RWPE2 (cell line): ENCODE results near the gene TRIM31.

ENCODE experiments used
- ATAC-seq: fragments of 200-7000 bp; cut with Tn5 transposase; 3 replicates; pipeline ENCODE4 v1.9.1; 2021; ENCODE audit warnings: low read depth
- DNase-seq: peaks from one replicate; pipeline ENCODE4 v3.0.0-alpha.2; 2020; ENCODE audit warnings: low spot score
- H3K27ac ChIP-seq: fragments of 450-650 bp; 2 replicates; pipeline ENCODE4 v1.5.1; 2017; ENCODE audit warnings: mild to moderate bottlenecking; ENCODE audit not compliant: poor library complexity, severe bottlenecking
- H3K27me3 ChIP-seq: fragments of 250-450 bp; sonication (Bioruptor Pico); 2 replicates; pipeline ENCODE4 v1.5.1; 2021; ENCODE audit warnings: mild to moderate bottlenecking, moderate library complexity; ENCODE audit not compliant: insufficient read depth, poor library complexity, severe bottlenecking
- H3K36me3 ChIP-seq: fragments of 250-450 bp; sonication (Bioruptor Pico); 2 replicates; pipeline ENCODE4 v1.5.1; 2020; ENCODE audit warnings: low read depth, mild to moderate bottlenecking, moderate library complexity
- H3K4me1 ChIP-seq: fragments of 250-450 bp; sonication (Bioruptor Pico); 2 replicates; pipeline ENCODE4 v1.5.1; 2021; ENCODE audit warnings: mild to moderate bottlenecking, moderate library complexity; ENCODE audit not compliant: insufficient read depth, poor library complexity, severe bottlenecking
- H3K4me3 ChIP-seq: fragments of 250-450 bp; sonication (Bioruptor Pico); 2 replicates; pipeline ENCODE4 v1.5.1; 2021; ENCODE audit warnings: mild to moderate bottlenecking, moderate library complexity; ENCODE audit not compliant: severe bottlenecking
- H3K9me3 ChIP-seq: fragments of 250-450 bp; sonication (Bioruptor Pico); 2 replicates; pipeline ENCODE4 v1.5.1; 2021; ENCODE audit warnings: mild to moderate bottlenecking, moderate library complexity; ENCODE audit not compliant: severe bottlenecking
- TF ChIP-seq, protein P1 (sequence below): fragments of 450-650 bp; IDR thresholded peaks from one replicate; pipeline ENCODE4 v1.5.1; 2017; ENCODE audit warnings: mild to moderate bottlenecking, moderate library complexity; ENCODE audit not compliant: poor library complexity, severe bottlenecking

The TRIM31 gene

GRCh38 chr6:30113003-30113759 is at the start of gene TRIM31:
Gene TRIM31 (minus strand): TSS chr6:30113090. CDS start chr6:30112805, 285 bp downstream.
- Histone ChIP-seq H3K36me3 (no peaks in the 10 kb centered on the region), H3K27ac (no peak within 1 kb of the TSS), H3K4me3 (no peak within 1 kb of the TSS), H3K9me3 (no peaks in the 10 kb centered on the region), H3K4me1 (no peaks in the 10 kb centered on the region), H3K27me3 (no peaks in the 10 kb centered on the region)
- no peak for DNase-seq
- TF ChIP-seq, protein P1, sequence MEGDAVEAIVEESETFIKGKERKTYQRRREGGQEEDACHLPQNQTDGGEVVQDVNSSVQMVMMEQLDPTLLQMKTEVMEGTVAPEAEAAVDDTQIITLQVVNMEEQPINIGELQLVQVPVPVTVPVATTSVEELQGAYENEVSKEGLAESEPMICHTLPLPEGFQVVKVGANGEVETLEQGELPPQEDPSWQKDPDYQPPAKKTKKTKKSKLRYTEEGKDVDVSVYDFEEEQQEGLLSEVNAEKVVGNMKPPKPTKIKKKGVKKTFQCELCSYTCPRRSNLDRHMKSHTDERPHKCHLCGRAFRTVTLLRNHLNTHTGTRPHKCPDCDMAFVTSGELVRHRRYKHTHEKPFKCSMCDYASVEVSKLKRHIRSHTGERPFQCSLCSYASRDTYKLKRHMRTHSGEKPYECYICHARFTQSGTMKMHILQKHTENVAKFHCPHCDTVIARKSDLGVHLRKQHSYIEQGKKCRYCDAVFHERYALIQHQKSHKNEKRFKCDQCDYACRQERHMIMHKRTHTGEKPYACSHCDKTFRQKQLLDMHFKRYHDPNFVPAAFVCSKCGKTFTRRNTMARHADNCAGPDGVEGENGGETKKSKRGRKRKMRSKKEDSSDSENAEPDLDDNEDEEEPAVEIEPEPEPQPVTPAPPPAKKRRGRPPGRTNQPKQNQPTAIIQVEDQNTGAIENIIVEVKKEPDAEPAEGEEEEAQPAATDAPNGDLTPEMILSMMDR, result no peak
- ATAC-seq, result no peak

DNA sequence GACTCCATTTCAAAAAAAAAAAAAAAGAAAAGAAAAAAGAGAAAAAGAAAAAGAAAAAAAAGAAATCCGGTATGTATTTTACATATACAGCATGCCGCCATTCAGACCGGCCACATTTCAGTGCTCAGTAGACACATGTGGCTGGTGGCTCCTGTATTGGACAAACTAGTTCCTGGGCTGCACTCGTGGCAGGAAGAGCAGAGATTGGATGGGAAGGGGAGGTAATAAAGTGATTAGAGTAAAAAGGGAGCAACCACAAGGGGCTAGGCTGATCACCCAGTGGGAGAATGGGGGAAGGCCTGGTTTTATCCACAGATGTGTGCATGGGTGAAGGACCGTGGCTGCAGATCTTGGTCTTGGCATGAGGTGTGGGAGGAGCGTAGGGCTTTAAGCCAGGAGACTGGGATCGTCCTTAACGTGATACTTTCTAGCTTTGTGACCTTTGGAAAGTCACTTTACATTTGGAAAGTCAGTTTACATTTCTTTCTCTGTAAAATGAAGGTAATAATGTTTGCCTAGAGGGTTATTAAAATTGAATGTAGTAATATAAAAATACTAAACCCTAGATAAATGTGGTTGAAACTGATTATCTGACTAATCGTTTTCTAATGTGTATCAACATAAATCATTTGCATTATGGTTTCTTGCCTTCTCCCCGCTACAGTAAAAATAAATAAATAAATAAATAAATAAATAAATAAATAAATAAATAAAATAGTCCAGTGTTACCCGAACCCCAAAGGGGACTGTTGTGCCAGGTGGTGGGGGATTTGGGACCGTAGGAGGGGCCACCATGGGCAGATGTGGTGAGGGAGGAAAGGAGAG is 49.6 kb upstream of the TRIM31 start:
- Histone ChIP-seq H3K27ac (no peak overlapping the region), H3K4me1 (peaks cover 6% of the 10 kb centered on the region), H3K4me3 (no peak overlapping the region), H3K27me3 (no peaks in the 10 kb centered on the region), H3K36me3 (no peaks in the 10 kb centered on the region), H3K9me3 (no peaks in the 10 kb centered on the region)
- TF ChIP-seq, protein P1, result no peak
- ATAC-seq (no peak), DNase-seq (no peak)

GRCh38 chr6:30160785-30161531 is 48.1 kb upstream of the TRIM31 start, which contains the start of gene TRIM10:
Gene TRIM10 (minus strand): TSS chr6:30161211. CDS start chr6:30160858, 353 bp downstream.
- Histone ChIP-seq H3K27me3 (no peaks in the 10 kb centered on the region), H3K27ac (no peak within 1 kb of the TSS), H3K9me3 (no peaks in the 10 kb centered on the region), H3K4me1 (peaks cover 12% of the 10 kb centered on the region), H3K36me3 (no peaks in the 10 kb centered on the region), H3K4me3 (no peak within 1 kb of the TSS)
- TF ChIP-seq, protein P1, result no peak
- ATAC-seq (no peak), DNase-seq (no peak)

DNA sequence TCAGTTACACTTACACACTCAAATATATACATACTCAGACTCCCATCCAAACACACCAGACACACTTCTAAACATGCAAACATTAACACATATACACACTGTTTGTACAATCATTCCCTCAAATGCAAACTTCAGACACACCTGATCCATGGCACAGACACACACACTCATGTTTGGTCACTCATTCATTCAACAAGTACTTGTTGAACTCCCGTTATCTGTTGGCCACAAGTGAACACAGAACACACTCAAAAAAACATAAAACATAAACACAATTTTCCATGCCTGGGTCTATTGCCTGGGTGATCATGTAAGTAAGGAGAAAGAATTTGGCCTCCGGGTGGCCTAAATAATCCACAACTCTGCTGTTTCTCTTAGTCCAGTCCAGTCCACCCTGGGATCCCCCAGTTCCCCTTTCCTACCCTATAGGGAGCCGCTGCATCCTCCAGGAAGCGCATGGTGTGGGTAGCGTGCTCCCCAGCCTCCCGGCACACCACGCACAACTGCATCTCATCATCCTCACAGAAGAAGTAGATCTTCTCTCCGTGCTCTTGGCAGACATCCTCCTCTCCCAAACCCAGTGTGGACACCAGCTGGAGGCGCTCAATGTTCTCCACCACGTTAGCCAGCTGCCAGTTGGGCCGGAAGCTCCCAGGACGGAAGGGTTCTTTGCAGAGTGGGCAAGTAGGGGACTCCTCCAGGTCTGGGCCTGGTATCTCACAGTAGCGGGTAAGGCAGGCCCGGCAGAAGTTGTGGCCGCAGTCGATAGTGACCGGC is 47.3 kb upstream of the TRIM31 start:
- H3K27ac ChIP-seq, result no peak overlapping the region
- TF ChIP-seq, protein P1, result no peak
- H3K36me3 ChIP-seq, result no peaks in the 10 kb centered on the region
- ATAC-seq, result no peak
- no peaks in the 10 kb centered on the region for H3K27me3 ChIP-seq
- DNase-seq, result no peak
- no peaks in the 10 kb centered on the region for H3K9me3 ChIP-seq
- peaks cover 20% of the 10 kb centered on the region for H3K4me1 ChIP-seq
- H3K4me3 ChIP-seq, result no peak overlapping the region
